ENCODE data around the gene PARP6.
"Not testable (repeated sequence)": the region's sequence is repeated elsewhere in the genome, so short reads cannot be mapped to it uniquely, and the experiment has no call there.

PARP6 gene

DNA sequence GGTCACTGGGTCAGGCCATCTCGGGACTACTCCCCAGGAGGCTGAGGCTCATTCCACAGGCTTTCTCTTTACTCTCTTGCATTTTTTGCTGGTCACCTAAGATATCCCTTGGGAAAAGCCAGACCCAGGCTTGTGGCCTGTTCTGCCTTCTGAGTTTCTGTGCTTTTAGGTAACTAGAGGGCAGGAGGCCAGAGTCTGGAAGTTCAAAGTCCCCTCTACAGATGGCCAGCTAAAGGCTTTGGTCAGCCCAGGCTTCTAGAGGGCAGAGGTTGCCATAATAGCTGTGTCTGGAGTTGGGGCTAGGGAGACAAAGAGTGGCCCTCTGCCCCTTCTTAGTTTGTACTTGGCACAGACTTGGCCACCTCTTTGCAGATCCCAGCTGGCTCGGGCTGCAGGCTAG, 8.4 kb upstream of the PARP6 start:
- no peak for DNase-seq

DNA sequence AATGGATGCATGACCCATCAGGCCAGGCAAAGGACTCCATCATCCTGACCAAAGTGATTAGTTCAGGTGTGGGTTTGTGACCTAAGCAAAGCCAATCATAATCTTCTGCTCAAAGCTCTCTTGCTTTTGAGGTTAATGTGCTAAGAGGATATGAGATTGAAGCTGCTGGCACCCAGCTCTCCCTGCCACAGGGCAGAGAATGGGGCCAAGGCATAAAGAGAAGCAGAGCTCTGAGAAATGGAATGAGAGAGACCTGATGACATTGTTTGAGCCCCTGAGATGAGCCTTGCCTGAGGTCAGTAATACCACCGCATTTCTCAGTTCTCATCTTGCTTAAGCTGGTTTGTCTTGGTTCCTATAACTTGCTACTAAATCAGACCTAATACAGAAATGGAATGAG, 6.4 kb upstream of the PARP6 start:
- no peak for DNase-seq

DNA sequence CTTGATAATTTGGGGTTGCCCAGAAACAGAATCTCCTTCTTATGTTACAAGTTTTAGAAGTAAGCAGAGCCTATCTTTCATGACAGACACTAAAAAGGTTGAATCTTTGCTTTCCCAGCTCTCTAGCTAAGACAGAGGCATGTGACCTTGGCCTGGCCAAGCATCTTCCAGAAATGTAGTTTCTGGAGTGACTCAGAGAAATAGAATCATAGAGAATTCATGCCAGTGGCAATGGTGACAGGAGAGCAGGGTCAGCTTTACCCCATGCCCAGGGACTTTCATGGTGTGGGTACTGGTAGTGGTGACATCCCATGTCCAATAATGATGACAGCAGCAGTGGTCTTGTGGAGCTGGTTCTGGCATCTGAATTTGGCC, 4.0 kb upstream of the PARP6 start:
- DNase-seq, result no peak

DNA sequence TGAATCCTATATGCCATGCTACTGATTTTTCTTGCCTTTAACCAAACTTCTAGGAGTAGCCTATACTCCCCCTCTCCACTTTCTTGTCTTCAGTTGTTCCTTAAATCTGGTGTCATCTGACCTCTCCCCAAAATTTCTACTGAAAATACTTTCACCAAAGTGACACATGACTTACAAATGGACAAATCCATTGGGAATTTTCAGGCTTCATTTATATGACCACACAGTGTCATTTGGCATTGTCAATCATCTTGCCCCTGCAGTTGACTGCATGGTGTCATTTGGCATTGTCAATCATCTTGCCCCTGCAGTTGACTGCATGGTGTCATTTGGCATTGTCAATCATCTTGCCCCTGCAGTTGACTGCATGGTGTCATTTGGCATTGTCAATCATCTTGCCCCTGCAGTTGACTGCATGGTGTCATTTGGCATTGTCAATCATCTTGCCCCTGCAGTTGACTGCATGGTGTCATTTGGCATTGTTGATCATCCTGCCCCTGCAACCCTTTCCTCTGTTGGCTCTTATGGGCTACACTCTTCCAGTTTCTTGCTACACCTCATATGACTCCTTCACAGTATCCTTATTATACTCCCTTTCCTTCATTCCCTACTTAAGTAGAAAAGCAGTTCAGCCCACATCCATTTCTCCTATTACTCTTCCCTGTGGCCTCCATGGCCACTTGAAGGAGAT, 3.4 kb upstream of the PARP6 start:
- DNase-seq, result not testable (repeated sequence)

DNA sequence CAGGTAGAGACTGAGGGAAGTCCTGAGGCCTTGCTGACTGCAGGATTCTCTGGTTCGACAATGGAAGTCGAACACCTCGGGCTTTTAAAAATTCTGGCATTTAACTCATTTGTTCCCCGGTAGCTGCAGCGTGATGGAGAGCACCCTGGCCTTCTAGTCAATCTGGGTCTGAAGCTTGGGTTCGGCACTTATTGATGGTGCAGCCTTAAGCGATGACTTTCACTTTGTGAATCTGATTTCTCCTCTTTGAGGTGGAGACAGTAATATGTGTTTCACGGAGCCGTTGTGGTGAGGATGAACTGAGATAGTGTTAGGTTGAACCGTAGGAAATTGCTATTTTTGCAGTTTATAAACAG, 621 bp upstream of the PARP6 start:
- no peak for DNase-seq

DNA sequence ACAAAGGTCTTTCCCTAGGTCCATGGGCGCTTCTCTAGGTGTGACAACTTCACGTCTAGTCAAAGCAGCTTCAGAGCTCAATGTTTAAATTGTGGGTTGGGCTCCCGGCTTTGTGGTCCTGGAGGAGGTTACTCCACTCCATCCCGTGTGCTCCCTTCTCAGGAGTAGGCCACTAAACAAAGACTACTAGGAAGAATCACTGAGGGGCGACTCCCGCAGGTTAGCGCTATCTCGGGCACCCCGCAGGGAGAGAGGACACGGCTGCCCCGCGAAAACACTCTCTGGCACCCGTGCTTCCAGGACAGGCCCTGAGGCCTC, 500 bp downstream of the PARP6 start:
- no peak for DNase-seq

DNA sequence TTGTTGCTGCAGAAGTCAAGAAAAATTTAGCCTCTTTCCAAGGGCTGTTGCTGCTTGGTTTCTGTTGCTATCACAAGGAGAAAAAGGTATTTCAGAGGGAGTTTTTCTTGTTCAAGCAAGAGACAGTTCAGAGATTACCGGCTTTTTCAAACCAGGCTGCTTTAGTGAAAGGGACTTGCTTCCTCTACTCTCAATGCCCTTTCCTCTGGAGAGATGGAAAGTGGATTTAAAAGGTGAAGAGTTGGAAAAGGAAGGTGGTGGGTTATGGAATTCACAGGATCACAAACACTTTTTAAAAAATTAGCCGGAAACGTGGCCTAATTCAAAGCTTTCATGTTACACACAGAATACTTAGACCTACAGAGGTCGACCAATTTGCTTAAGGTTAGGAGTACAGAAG, 1.1 kb downstream of the PARP6 start:
- DNase-seq, result no peak

DNA sequence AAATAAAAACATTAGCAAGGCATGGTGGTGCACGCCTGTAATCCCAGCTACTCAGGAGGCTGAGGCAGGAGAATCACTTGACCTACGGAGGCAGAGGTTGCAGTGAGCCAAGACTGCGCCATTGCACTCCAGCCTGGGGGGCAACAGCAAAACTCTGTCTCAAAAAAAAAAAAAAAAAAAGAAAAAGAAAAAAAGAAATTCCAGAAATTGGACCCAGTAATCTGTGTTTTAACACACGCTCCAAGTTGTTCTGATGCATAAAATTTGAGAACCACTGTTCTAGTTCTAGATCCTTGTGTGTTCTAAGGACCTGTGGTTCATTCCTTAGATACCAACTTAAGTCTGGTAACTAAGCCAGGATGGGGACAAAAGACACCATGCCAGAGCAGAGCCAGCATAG, 2.6 kb downstream of the PARP6 start:
- DNase-seq, result no peak

DNA sequence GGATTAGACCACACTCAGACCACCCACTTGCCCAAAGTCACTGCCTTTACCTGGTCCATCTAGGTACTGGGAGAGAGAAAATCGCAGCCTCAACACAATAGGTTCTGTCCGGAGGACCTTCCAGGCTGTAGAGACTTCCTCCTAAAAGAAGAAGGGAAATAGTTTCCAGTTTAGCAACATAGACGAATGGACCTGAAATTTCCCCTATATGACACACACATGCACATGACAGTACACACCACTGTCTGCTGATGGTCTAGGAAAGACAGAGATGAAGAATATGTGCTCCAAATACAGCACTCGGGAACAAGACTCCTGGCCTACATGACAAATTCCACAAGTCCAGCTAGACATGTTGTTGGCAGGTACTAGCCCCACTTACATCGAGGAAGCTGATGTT, 7.3 kb downstream of the PARP6 start:
- no peak for DNase-seq

DNA sequence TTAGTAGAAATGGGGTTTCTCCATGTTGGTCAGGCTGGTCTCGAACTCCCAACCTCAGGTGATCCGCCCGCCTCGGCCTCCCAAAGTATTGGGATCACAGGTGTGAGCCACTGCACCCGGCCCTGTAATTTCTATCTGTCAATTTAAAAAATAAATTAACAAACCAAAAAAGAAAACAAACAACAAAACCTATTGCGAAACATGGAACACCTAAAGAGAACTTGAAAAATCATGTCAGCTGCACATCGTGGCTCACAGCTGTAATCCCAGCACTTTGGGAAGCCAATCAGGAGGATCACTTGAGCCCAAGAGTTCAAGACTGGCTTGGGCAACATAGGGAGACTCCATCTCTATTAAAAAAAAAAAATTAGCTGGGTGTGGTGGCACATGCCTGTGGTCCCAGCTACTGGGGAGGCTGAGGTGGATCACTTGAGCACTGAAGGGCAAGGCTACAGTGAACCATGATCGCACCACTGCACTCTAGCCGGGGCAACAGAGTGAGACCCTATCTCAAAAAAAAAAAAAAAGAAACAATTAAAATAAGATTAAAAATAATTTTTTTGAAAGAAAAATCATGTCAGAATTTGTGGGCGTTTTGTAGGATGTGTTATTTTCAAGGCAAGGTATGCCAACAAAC, 19.6 kb downstream of the PARP6 start:
- no peak for DNase-seq

DNA sequence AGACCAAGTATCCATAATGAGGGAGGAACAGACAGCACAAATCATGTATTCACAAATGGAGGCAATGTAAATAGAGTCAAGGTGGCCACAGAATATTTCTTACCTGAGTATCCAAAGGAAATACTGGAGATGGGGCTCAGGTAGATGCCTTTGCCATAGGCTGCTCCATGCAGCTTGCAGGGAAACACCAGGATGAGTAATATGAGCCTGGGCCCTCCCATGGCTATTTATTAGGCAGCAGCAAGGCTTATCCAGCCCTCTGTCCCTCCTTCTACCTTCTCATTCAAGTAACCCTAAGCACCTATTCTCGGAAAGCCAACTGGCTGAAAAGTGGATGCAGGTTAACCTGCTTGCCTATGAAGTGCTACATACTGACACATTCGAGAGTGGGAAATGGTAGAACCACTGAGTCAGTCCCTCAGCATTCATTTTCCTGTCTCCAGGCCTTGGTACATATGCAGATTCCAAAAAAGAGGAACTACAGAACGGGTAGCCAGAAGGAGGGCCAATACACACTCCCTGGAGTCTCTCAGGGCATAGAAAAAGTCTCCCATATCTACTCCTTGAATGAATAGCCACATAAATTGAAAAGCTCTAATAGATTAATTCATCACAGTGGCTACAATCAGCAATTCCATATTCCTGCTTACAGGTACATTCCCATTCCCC, 23.1 kb downstream of the PARP6 start:
- DNase-seq, result no peak

DNA sequence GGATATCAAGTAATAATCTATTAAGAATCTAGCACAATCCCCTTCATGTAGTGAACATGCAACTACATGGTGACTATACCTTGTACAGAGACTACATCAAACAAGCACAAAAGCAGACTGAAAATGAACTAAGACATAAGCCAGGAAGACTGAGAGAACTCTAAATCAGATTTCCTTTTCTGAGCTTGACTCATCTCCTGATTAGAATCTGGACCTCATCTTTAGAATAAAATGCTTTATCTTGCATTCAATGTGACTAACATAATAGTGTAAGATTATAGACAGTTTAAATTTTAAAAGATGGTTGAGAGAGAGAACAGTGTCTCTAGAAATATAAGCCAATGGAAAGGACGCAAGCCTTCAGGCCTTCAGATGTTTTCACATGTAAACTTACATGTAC, 23.8 kb downstream of the PARP6 start:
- no peak for DNase-seq

DNA sequence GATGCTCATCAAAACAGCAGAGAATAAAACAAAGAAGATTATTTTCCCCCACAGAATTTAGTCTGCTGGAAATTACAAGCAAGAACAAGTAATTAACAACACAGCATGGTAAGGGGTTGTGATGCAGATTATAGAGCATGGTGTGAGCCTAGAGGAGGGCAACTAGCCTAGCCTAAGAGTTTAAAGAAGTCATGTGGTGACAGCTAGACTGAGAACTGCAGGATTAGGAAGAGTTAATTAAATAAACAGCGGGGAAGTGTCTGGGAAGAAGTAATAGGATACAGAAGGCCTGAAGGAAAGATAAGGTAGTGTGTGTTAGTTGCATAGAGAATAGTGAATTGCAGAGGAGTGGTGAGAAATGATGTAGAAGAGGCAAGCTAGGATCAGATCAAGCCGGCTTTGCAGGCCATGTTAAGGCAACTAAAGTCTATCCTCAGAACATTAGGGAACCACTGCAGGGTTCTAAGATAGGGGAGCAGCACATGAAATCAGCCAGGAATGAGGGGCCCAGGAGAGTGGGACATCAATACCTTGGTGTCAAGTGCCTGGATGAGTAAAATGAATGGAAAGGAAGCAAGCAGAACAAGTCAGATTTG, 29.5 kb downstream of the PARP6 start:
- no peak for DNase-seq

DNA sequence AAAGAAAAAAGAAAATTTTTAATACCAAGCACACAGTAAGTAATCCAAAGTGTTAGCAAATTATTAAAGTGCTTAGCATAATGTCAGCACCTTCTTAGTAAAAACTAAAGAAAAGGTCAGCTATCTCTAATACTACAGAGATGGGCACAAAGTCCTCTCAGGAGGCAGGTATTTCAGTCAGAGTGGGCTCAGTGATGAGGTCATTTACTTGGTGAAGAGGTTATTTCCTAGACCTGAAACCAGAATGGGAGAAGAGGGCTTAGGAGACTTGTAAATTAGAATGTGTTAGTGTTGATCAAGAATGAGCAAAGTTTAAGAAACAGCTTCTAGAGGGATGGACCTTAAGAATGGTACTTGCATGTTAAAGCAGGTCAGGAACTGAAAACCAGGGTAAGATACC, 32.7 kb downstream of the PARP6 start:
- DNase-seq, result no peak

DNA sequence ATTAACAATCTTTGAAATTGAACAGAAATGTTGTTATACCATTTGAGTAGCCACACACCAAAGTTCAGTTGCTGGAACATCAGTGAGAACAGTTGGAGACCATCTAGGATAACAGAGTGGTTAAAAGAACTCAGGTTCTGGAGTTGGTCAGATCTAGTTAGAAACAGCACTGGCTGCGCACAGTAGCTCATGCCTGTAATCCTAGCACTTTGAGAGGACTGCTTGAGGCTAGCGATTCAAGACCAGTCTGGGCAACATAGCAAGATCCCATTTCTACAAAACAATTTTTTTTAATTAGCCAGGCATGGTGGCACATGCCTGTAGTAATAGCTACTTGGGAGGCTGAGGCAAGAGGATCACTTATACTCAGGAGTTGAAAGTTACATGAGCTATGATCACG, 33.8 kb downstream of the PARP6 start:
- DNase-seq, result no peak

DNA sequence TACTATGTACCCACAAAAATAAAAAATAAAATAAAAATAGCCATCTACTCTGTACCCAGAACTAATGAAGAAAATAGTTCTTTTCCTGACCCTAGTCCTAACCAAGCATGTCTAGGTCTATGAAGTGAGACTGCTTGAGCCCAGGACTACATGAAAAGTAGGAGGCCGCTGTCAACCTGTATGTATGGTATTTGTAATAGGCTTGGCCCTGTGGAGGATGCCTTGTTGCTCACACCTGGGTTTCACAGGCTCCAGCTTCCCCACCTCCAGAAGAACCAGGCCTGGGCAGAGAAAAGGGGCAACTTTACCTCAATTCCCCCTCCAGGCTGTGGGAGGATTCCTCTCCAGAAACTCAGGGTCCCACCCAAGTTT, 34.5 kb downstream of the PARP6 start:
- no peak for DNase-seq

DNA sequence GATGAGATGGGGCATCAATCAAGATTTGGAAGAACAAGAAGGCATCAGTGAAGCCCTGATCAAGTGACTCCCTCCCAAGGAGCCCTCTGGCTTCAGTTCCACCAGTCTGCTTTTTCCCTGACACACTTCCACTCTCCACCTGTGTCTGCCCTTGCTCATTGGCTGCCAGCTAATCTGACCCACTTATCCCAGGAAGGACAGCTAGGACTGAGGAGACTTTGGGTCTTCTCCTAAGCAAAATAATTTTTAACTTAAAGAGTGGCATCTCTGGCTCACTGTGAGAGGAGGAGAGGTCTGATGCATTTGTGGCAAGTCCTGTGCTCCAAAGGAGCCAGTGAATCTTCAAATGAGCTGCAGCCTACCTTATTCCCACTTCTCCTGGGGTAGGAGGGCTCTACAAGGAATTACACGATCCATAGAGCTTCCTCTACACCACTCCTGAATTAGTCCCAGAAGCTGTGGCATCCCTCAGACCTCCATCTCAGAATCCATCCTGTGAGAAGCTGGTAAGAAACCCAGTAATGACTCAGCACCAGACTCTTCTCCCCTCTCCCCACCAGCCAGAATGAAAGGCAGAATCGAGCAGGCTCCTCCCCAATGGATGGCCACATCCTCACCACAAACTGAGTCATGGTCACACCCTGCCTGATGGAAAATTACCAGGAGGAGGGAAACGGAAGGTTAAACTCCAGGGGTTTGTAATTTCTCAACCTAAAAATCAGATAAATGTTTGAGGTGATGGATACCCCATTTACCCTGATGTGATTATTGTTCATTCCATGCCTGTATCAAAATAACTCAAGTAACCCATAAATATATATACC, 35.1 kb downstream of the PARP6 start:
- DNase-seq, result peak; percentile 56

DNA sequence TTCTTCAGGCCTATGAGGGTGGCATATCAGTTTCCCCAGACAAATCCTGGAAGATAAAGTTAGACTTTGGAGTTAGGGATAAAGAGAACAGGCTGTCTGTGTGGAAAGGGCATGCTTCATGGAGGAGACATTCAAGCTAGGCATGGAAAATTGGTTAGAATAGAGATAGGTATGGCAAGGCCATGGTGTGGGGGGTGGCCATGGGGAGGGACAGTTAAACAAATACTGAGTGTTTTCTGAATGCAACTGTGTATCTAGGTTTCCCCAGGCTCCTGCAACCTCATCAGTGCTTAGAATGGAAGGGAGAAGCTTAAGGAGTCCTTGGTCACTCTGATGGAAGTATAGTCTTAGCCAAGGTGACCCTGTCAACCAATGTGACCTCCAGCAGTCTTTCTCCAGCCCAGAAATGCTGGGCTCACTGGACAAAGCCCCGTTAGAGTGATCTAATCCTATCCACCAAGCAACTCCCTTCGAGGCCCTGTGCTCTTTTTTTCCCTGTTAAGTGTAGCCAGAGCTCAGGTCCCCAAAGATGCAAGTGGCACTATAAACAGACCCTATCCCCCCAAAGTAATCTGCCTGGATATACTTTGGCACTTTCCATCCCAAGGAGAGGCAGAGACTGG, 35.9 kb downstream of the PARP6 start:
- DNase-seq, result no peak

DNA sequence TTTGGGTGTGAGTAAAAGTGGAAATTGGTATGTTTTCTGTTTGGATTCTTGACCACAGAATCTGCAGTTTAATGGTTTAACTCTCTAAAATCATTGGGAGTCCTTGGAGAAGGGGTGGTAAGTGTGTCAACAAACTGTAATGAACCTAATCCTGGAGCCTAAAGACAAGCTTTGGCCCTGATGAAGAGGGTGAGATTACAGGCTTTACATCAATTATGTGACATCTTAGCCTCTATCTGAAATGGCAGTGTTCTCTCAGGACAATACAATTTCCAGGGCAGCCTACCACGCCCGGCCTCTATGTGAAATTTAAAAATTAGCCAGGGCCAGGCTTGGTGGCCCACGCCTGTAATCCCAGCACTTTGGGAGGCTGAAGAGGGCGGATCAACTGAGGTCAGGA, 37.1 kb downstream of the PARP6 start:
- DNase-seq, result no peak

DNA sequence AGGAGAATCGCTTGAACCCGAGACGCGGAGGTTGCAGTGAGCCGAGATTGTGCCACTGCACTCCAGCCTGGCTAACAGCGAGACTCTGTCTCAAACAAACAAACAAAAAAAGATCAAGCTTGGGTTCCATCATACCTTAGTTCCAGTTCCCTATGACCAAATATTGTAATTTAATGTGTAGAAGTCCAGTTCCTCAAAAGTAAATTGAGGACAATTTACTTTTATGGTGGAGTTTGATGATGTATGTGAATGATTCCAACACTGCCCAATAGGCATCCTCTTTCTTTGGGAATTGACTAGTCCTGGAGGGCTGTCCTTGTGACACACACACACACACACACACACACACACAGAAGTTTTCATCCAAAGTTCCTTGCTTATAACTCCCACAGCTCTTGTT, 38.6 kb downstream of the PARP6 start:
- DNase-seq, result no peak

DNA sequence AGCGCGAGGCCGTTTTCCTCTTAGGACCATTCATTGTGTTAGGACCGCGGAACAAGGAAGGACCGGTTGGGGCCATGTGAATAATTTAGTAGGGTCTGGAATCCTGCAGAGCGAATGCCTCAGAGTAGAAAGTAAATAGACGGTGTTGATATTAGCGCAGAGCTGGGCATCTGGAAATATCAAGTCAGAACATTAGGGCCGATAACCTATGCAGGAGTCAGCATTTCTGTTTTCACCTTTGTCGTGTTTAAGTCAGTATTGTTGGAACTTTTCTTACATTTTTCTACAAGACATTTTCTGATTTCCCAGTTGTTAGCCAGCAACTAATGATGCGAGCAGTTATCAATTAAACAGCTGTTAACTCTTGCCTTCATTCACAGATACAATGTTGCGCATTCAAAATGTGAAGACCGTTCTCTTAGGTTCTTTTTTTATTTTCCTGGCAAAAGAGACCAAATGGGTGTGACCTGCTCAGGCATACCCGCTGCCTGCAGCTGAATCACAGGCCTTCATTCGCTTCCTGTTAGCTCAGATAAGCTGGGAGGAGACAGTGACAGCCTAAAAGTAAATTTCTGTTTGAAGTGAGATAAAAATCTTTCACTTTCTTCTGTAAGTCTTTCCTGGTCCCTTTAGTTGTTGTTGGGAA, 40.4 kb downstream of the PARP6 start:
- DNase-seq, result peak; percentile 49

DNA sequence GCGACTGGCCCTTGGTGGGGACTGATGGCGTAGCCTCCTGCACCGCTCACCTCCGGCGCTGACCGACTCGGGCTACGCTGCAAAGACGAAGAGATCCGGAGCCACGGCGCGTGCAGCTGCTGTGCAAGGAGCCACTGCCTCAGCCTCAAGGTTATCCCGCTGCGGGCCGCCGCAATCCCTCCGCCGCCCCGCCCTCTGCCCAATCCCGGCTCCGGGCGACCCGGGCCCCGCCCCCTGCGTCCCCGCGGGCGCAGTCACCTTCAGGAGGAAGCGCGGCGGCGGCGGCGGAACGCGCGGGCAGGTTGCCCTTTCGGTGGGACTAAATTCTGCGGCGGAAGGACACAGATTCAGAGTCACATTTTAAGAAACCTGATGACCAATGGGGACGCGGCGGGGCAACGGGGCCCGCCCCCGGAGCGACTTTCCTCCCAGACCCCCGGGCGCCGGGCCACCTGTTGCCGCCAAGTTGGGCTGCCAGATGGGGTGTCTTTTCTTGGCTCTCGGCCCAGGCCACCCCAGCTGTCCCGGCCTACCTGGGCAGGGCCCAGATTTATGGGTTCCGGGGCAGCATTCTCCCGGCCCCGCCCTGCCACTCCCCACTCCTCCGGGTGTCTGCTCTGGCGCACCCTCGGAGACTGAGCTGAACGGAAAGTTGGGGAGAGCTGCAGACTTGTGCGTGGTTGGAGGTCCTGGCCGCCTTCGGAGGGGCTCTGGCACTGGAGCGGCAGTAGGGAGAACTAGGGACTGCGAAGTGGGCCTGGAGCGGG, 41.1 kb downstream of the PARP6 start, which contains the start of gene PKM:
Gene PKM, minus strand, starts transcription at position 125 of the 767 bp plus-strand sequence. CDS start 12,093 bp downstream, outside the sequence.
- peak; percentile 91 for DNase-seq

Measured in NCI-H510A treated with DMSO at 0.1 percent for 48 hours (cell line).